Measurements from ENCODE around the gene HOXA10.

Gene HOXA10

GRCh38 chr7:27145165-27145913, 28.8 kb downstream of the HOXA10 start:
- DNase-seq (ENCODE audit: low spot score) = no peak

DNA sequence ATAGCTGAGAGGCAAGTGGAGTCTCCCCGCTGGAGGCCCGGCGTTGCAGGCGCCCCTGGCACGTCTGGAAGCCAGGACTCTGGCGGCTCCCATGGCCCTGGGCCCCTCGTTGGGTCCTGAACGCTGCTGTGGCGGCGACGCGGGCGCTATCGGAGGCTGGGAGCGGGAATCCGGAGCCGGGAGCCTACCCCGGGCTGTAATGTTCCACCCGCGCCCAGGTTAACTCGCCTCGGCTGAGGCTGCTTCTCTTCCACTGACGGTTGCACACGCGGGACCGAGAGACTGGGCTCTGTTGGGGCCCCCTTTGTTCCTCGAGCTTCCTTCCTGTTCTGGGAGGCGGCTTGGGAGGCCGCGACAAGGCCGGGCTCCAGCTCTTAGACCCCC, 29.3 kb downstream of the HOXA10 start:
- DNase-seq (ENCODE audit: low spot score) = no peak

GRCh38 chr7:27143950-27144780, 30.0 kb downstream of the HOXA10 start:
- no peak for DNase-seq (ENCODE audit: low spot score)

- DNase-seq (ENCODE audit: low spot score) = no peak
These were observed 30.8 kb downstream of the HOXA10 start, which contains the start of gene HOXA5 for GRCh38 chr7:27143023-27143949. Gene HOXA5 (minus strand): TSS chr7:27143681. CDS start chr7:27143607, 74 bp downstream.

DNA sequence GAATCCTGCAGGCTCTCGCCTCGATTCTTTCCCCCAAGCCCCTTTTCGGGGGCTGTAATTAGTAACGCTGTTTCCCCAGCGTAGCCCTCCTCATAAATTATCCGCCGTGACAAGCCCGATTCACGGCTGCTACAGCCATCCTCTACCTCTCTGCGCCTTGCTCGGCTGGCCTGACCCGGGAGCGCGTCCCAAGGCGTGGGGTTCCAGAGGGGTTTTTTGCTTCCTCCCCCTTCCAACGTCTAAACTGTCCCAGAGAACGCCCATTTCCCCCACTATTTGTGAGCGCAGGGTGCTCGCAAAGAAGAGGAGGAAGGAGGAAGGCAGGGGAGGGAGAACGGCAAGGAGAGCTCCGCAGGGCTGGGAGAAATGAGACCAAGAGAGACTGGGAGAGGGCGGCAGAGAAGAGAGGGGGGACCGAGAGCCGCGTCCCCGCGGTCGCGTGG, 31.5 kb downstream of the HOXA10 start:
- no peak for DNase-seq (ENCODE audit: low spot score)

GRCh38 chr7:27141923-27142579, 32.1 kb downstream of the HOXA10 start:
- DNase-seq (ENCODE audit: low spot score) = no peak

GRCh38 chr7:27141137-27141922, 32.8 kb downstream of the HOXA10 start:
- DNase-seq (ENCODE audit: low spot score) = no peak

GRCh38 chr7:27140126-27140857, 33.8 kb downstream of the HOXA10 start:
- no peak for DNase-seq (ENCODE audit: low spot score)

DNA sequence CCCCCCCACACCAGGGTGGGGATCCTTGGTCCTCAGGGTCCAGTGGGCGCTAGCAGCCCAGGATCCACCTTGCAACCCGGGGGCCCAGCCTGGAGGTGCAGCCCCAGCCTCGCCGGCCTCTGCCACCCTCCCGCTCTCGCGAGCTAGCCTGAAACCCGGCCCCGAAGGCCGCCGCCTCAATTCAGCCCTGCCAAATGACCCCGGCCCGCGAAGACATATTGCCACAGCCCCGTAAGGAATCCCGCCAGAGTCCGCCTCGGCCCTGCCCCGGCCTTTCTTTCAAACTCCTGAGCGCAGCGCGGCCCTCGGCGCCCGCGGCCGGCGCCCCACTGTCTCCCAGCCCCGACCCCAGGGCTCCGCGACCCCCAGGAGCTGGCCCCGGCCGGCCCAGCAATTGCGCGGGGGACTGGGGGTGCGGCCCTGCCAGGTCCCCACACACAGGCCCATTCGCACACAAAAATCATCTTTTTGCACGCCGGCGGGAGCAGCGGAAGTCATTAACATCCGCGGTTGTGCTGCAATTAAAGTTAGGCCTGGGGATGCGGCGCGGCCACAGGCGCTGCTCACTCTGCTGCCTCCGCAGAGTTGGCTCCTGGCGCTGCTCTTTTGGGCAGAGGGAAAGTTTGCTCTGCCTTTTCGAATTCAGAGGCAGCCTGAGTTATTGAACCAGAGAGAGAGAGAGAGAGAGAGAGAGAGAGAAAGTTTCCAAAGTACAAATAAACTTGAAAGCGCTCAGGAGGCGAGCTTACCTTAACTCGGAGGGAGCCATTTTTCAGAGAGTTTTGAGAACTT, 34.6 kb downstream of the HOXA10 start:
- no peak for DNase-seq (ENCODE audit: low spot score)

GRCh38 chr7:27138985-27139333, 35.2 kb downstream of the HOXA10 start:
- DNase-seq (ENCODE audit: low spot score) = no peak

DNA sequence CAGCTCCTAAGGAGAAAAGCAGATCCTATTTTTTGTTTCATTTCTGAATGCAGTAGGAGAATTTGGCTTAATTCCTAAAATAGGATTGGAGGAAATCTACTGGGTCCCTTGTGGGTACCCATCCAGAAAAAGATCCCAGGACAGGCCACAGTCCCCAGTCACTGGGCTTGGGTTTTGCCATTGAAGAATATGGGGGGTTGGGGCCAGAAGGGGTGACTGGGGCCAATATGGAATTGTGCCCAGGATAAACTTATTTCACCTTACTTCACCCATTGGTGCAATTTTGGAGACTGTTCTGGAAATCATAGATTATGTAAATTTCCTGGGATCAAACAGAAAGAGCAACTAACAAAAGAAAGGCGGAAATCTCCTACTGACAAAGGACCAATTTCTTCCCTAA, 35.6 kb downstream of the HOXA10 start:
- DNase-seq (ENCODE audit: low spot score) = no peak

DNA sequence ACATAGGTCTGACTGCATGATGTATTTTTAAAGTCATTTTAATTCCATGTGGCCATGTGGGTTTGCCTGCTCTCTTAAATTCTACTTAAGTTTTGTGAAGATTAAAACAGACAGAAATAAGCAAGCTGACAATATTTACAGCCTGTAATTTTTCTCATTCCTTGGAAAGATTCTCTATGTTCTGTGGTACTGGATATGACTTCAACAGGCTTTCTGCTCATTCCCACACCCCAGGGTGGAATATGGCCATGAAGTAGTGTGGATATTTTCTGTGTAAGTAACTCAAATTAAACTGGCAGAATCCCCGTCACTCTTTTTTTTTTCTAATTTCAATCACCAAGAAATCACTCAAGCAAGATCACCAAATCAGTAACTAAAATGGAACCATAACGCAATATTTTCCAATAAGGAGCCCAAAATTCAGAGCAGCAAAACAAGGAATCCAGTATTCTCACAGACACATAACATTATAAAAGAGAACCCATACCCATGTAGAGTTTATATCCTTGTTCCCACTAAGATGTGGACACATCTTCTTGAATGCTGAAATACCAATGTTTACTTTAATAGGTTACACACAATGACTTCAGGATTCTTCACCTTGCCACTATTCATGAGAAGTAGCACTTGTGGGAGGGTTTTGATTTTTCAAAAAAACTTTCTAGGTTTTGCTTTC, 36.3 kb downstream of the HOXA10 start:
- DNase-seq (ENCODE audit: low spot score) = no peak

GRCh38 chr7:27134392-27134791, 39.7 kb downstream of the HOXA10 start:
- no peak for DNase-seq (ENCODE audit: low spot score)

DNA sequence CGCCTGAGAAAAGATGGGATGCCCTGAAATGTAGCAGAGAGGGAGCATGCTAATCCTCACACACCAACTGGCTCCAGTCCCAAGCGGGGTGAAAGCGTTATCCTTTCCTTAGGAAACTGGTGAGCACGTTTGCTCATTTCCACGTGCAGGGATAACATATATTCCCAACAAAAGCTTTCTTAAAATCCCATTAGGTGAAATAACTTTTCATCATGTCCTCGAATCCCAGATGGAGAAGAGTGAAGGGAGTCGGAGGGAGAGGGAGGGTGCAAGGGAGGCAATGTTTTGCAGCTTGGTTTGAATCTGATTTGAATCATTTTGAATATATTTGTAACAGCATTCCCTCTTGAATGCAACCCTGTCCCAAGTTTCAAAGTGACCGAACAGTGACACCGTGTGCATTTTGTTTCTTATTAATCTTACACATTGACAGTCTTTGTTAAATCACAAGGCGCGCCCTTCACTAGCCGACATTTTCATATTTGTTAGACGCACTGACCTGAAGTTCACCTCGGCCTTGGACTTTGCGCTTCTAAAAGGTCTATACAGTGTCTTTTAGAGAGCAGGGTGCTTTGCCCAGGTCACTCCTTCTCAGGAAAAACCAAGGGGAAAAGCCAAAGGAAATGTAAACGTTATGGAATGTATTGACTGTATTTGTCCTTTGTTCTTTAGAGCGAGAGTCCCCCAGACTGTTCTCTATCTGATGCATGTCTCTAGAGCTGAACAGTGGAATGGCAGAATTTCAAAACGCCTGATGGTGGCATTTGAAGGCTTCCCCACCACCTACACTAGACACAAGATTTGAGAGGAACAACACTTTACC, 40.5 kb downstream of the HOXA10 start:
- DNase-seq (ENCODE audit: low spot score) = no peak

- no peak for DNase-seq (ENCODE audit: low spot score)
These were observed 41.1 kb downstream of the HOXA10 start for GRCh38 chr7:27132978-27133377.

DNA sequence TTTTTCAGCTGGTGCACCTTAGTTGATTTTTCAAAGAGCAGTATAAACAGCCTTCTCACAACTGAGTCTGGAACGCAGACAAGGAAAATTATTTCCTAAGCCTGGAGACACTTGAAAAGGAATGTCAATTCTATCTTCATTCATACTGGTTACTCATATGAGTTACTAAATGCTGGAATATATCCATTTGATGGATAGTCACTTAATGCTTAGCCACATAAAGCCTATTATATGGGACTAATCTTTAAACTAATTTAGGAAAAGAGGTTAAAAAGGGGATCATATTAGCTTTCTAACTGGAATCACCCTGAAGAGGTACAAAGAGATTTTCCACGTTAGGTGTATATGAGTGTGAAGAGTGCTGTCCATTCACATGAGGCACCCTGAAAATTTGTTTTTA, 41.9 kb downstream of the HOXA10 start:
- no peak for DNase-seq (ENCODE audit: low spot score)

DNA sequence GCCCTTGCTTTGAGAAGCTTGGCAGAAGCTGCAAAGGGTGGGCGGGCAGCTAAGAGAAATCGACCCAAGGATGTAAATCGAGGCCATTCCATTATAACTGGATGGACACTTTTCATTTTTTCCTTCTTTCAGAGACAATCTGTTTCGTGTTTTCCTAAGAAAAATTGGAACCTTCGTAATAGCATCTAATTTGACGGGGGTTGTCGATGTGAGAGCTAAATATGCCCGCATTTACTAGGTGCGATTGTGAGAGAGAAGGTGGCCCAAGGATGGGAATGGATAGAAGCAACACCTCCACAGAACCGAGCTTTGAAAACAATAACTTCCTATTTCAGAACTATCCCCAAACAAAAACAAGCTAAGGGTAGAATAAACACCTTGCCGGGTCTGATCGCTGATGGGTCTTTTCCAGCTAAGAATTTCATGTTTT, 42.7 kb downstream of the HOXA10 start:
- no peak for DNase-seq (ENCODE audit: low spot score)
